HG02938 (cell line): ENCODE measurements around the gene SDR42E1.

Experiments
- ATAC-seq: cut with Tn5 transposase; IDR thresholded peaks from one replicate; pipeline ENCODE4 v1.9.1; 2021; ENCODE audit warnings: mild to moderate bottlenecking, moderate library complexity; ENCODE audit not compliant: unreplicated experiment

Gene SDR42E1

GRCh38 chr16:81945665-81946064, 65.6 kb downstream of the SDR42E1 start:
- no peak for ATAC-seq

GRCh38 chr16:81942007-81942601, 69.2 kb downstream of the SDR42E1 start:
- ATAC-seq = no peak

- no peak for ATAC-seq
Observed at GRCh38 chr16:81940781-81941560, 70.3 kb downstream of the SDR42E1 start.

GRCh38 chr16:81939164-81940056, 71.9 kb downstream of the SDR42E1 start:
- no peak for ATAC-seq
